H1 (cell line): ENCODE data around the gene GPSM1. TPM values are rescaled to one million over a fixed set of nuclear protein-coding genes. Genes with fewer than 3 reads are reported as not detected.

Source experiments
- CTCF ChIA-PET: fragments of 300-600 bp; sonication (Branson Sonifier 250); formaldehyde crosslinking; loops from one replicate; lab custom pipeline; 2021; ENCODE audit not compliant: partially characterized antibody; lab: Charles Lee
- POLR2A ChIA-PET: fragments of 300-600 bp; sonication (Branson Sonifier 250); formaldehyde crosslinking; loops from one replicate; lab custom pipeline; 2021; ENCODE audit warnings: inconsistent platforms; ENCODE audit not compliant: partially characterized antibody; lab: Charles Lee
- DNase-seq, 2 experiments: peaks; one replicate each; pipeline versions ENCODE4 v3.0.0 to v3.0.0-alpha.2; 2010 to 2022; ENCODE audit warnings: low spot score in 2 of 2, low read depth in 1 of 2, mixed read lengths in 1 of 2
- FAIRE-seq: peaks from 2 replicates; lab custom pipeline; 2011; peaks lifted over from hg19 to GRCh38; lab: Jason Lieb, UNC
- H2AFZ ChIP-seq: 2 replicates; pipeline ENCODE4 v1.8.1; 2012; ENCODE audit warnings: low read length, inconsistent platforms
- H2AK5ac ChIP-seq: 2 replicates; pipeline ENCODE4 v1.6.1; 2013; ENCODE audit warnings: low read depth, low read length
- H2BK120ac ChIP-seq: replicated peaks from 2 replicates; pipeline ENCODE3; 2013; ENCODE audit warnings: low read depth, low read length, inconsistent platforms
- H2BK12ac ChIP-seq: 2 replicates; pipeline ENCODE4 v1.6.1; 2013; ENCODE audit warnings: low read depth, low read length
- H2BK15ac ChIP-seq: 2 replicates; pipeline ENCODE4 v1.6.1; 2013; ENCODE audit warnings: low read length
- H2BK20ac ChIP-seq: 2 replicates; pipeline ENCODE4 v1.6.1; 2013; ENCODE audit warnings: low read length
- H2BK5ac ChIP-seq: 2 replicates; pipeline ENCODE4 v1.6.1; 2013; ENCODE audit warnings: low read depth, low read length
- H3K14ac ChIP-seq: 2 replicates; pipeline ENCODE4 v1.6.1; 2013; ENCODE audit warnings: inconsistent platforms; ENCODE audit not compliant: insufficient read length
- H3K18ac ChIP-seq: 2 replicates; pipeline ENCODE4 v1.6.1; 2013; ENCODE audit warnings: low read length; ENCODE audit errors: extremely low read depth
- H3K23ac ChIP-seq: 2 replicates; pipeline ENCODE4 v1.6.1; 2013; ENCODE audit warnings: inconsistent platforms; ENCODE audit not compliant: insufficient read length
- H3K23me2 ChIP-seq: 2 replicates; pipeline ENCODE4 v1.6.1; 2013; ENCODE audit warnings: low read depth, low read length
- H3K27ac ChIP-seq: 2 replicates; pipeline ENCODE4 v1.6.1; 2011; ENCODE audit warnings: low read depth, low read length, inconsistent platforms
- H3K27me3 ChIP-seq, 4 experiments: replicated peaks in 1 of 4; 1 replicate in 1 of 4; 2 replicates in 3 of 4; pipeline versions ENCODE4 v1.6.1 to v1.8.1; 2011 to 2013; ENCODE audit warnings: low read length in 3 of 4, mild to moderate bottlenecking in 3 of 4, inconsistent platforms in 2 of 4, mixed read lengths in 2 of 4, moderate library complexity in 1 of 4; ENCODE audit not compliant: control insufficient read depth in 3 of 4, insufficient read depth in 3 of 4; ENCODE audit errors: extremely low read depth in 1 of 4
- H3K36me3 ChIP-seq, 4 experiments: 2 replicates each; pipeline versions ENCODE4 v1.6.1 to v1.8.1; 2011 to 2013; ENCODE audit warnings: mild to moderate bottlenecking in 4 of 4, low read length in 3 of 4, moderate library complexity in 2 of 4, control low read depth in 1 of 4, inconsistent platforms in 1 of 4; ENCODE audit not compliant: insufficient read depth in 4 of 4, control insufficient read depth in 2 of 4
- H3K4ac ChIP-seq: replicated peaks from 2 replicates; pipeline ENCODE3; 2013; ENCODE audit warnings: low read length, low read depth, mixed read lengths, inconsistent platforms; ENCODE audit not compliant: insufficient read length
- H3K4me1 ChIP-seq, 4 experiments: replicated peaks in 1 of 4; 1 replicate in 1 of 4; 2 replicates in 3 of 4; pipeline versions ENCODE4 v1.6.1 to v1.8.1; 2011 to 2013; ENCODE audit warnings: low read length in 3 of 4, inconsistent platforms in 2 of 4, mixed read lengths in 1 of 4; ENCODE audit not compliant: insufficient read depth in 4 of 4, control insufficient read depth in 3 of 4
- H3K4me2 ChIP-seq, 2 experiments: 2 replicates each; pipeline versions ENCODE4 v1.6.1 to v1.8.1; 2011 to 2013; ENCODE audit warnings: low read depth in 2 of 2, low read length in 2 of 2, control low read depth in 1 of 2, inconsistent platforms in 1 of 2, mild to moderate bottlenecking in 1 of 2; ENCODE audit not compliant: insufficient read depth in 1 of 2
- H3K4me3 ChIP-seq, 4 experiments: fragments of 200-600, 300-600 bp in 1 of 4; sonication (generic), shearing (Covaris generic), sonication (Bioruptor Twin) in 1 of 4; 2 replicates each; pipeline versions ENCODE4 v1.5.1 to v1.8.1; 2011 to 2016; ENCODE audit warnings: low read length in 4 of 4, low read depth in 3 of 4, control low read depth in 2 of 4, inconsistent platforms in 2 of 4, mild to moderate bottlenecking in 2 of 4, mixed read lengths in 1 of 4, moderate library complexity in 1 of 4; ENCODE audit not compliant: insufficient read depth in 2 of 4; ENCODE audit errors: extremely low read depth in 1 of 4
- H3K56ac ChIP-seq: replicated peaks from 2 replicates; pipeline ENCODE3; 2013; ENCODE audit warnings: low read depth, mild to moderate bottlenecking, mixed read lengths, low read length, inconsistent platforms; ENCODE audit not compliant: insufficient read length
- H3K79me1 ChIP-seq: 2 replicates; pipeline ENCODE4 v1.6.1; 2013; ENCODE audit warnings: low read depth, low read length, control low read depth
- H3K79me2 ChIP-seq, 2 experiments: 2 replicates each; pipeline versions ENCODE4 v1.6.1 to v1.8.1; 2012 to 2013; ENCODE audit warnings: low read length in 2 of 2, mild to moderate bottlenecking in 2 of 2, inconsistent platforms in 1 of 2; ENCODE audit not compliant: insufficient read depth in 2 of 2, control insufficient read depth in 1 of 2
- H3K9ac ChIP-seq, 4 experiments: replicated peaks in 1 of 4; 1 replicate in 1 of 4; 2 replicates in 3 of 4; pipeline versions ENCODE4 v1.6.1 to v1.8.1; 2011 to 2013; ENCODE audit warnings: low read depth in 3 of 4, low read length in 3 of 4, control low read depth in 2 of 4, mild to moderate bottlenecking in 2 of 4, moderate library complexity in 2 of 4, inconsistent platforms in 1 of 4; ENCODE audit errors: extremely low read depth in 1 of 4
- H3K9me3 ChIP-seq, 2 experiments: 2 replicates each; pipeline versions ENCODE4 v1.6.1 to v1.8.1; 2012 to 2013; ENCODE audit warnings: mild to moderate bottlenecking in 2 of 2, moderate library complexity in 2 of 2, control low read depth in 1 of 2, inconsistent platforms in 1 of 2, low read depth in 1 of 2, low read length in 1 of 2, mixed read lengths in 1 of 2; ENCODE audit not compliant: insufficient read depth in 2 of 2
- H4K20me1 ChIP-seq, 2 experiments: replicated peaks in 1 of 2; 2 replicates each; pipeline versions ENCODE3 to v1.8.1; 2011 to 2013; ENCODE audit warnings: inconsistent platforms in 2 of 2, low read length in 2 of 2, mild to moderate bottlenecking in 1 of 2; ENCODE audit not compliant: insufficient read depth in 2 of 2, control insufficient read depth in 1 of 2
- H4K5ac ChIP-seq: 2 replicates; pipeline ENCODE4 v1.6.1; 2013; ENCODE audit warnings: low read length, low read depth, mixed read lengths, inconsistent platforms; ENCODE audit not compliant: insufficient read length
- H4K8ac ChIP-seq: 2 replicates; pipeline ENCODE4 v1.8.0; 2013; ENCODE audit warnings: mild to moderate bottlenecking, moderate library complexity, low read length, inconsistent platforms; ENCODE audit not compliant: insufficient read depth; ENCODE audit errors: extremely low read depth
- H4K91ac ChIP-seq: replicated peaks from 2 replicates; pipeline ENCODE3; 2013; ENCODE audit warnings: low read length, mixed read lengths, inconsistent platforms; ENCODE audit not compliant: insufficient read length
- EZH2 ChIP-seq: fragments of 200-600 bp; sonication (generic); IDR thresholded peaks from 2 replicates; pipeline ENCODE4 v1.7.1; 2012; ENCODE audit warnings: low read depth, mild to moderate bottlenecking, moderate library complexity, low read length, inconsistent platforms; ENCODE audit not compliant: severe bottlenecking
- HDAC6 ChIP-seq: IDR thresholded peaks from one replicate; pipeline ENCODE4 v1.7.1; 2012; ENCODE audit warnings: low read depth, mild to moderate bottlenecking, inconsistent platforms, low read length, moderate library complexity
- KDM4A ChIP-seq: IDR thresholded peaks from one replicate; pipeline ENCODE4 v1.7.1; 2012; ENCODE audit warnings: low read depth, mild to moderate bottlenecking, moderate library complexity, low read length, inconsistent platforms; ENCODE audit not compliant: severe bottlenecking
- TEAD4 ChIP-seq: IDR thresholded peaks from 2 replicates; pipeline ENCODE4 v1.6.1; 2012; ENCODE audit warnings: low read depth, low read length, inconsistent platforms, mixed read lengths
- WGBS, 2 experiments: shearing (Covaris generic) in 1 of 2; methylation state at CpG; one replicate each; pipeline versions ENCODE4 v1.1.6 to v1.1.7; 2013 to 2015; ENCODE audit warnings: low lambda C conversion rate in 2 of 2, mixed read lengths in 2 of 2, inconsistent platforms in 1 of 2, low coverage in 1 of 2, missing lambda C conversion rate in 1 of 2; ENCODE audit not compliant: insufficient replicate concordance in 2 of 2, insufficient coverage in 1 of 2, insufficient read length in 1 of 2; ENCODE audit errors: extremely low coverage in 1 of 2, missing lambda C conversion rate in 1 of 2; 5-methylcytosine and 5-hydroxymethylcytosine counted together
- polyA plus RNA-seq, 7 experiments: library from polyadenylated mRNA; depleted of rRNA in 3 of 7; stranded (reverse) in 5 of 7; unstranded in 2 of 7; fragments of >200 nt in 5 of 7; fragments of 200-250 nt in 2 of 7; gene quantifications; 1 replicate in 5 of 7; 2 replicates in 1 of 7; 4 replicates in 1 of 7; pipeline versions ENCODE4 v1.2.1 to v1.2.3, GENCODE V29; 2011 to 2013; ENCODE audit warnings: missing spikeins in 2 of 7, mixed read lengths in 2 of 7
- total RNA-seq: library from RNA; stranded (reverse); fragmentation: NEBNext Ultra II Directional; extraction: Animal tissue kit (Norgen Biotek cat#: 25700); gene quantifications from 2 replicates; pipeline ENCODE4 v1.2.1, GENCODE V29; 2021

The GPSM1 gene
- total and polyA plus RNA-seq, 2 of the 8 experiments (the other 6 are each of a cell fraction or from before 2014, with no cell fraction given), result 12.8 to 18.0 TPM

GRCh38 chr9:136309806-136310220 is 17.5 kb upstream of the GPSM1 start:
- H3K14ac ChIP-seq, result peak overlapping the region; percentile 77
- ChIA-PET POLR2A (no interaction called here), CTCF (interaction anchor here (0.6 to 2.7 kb wide), 2 partner anchors 28 to 44 kb away, joined by 3 to 8 read pairs; no protein-coding TSS in a partner anchor)
- peaks cover 0 to 20% of the 10 kb centered on the region in 2 experiments for H4K20me1 ChIP-seq
- 0 out of 7 replicates have a peak, but pooled peaks cover 0 to 3% (median 0%) of the 10 kb centered on the region in 4 experiments for H3K4me1 ChIP-seq
- peak overlapping the region; percentile 61 for H2BK5ac ChIP-seq
- peak overlapping the region; percentile 20 for H3K23ac ChIP-seq
- no peaks in the 10 kb centered on the region for H3K79me2 ChIP-seq
- no peaks in the 10 kb centered on the region; a peak in 1 of 8 replicates for H3K36me3 ChIP-seq
- H3K23me2 ChIP-seq, result peaks cover 25% of the 10 kb centered on the region
- H3K9me3 ChIP-seq, result peaks cover 1 to 3% of the 10 kb centered on the region in 2 experiments; a peak in 2 of 4 replicates
- no peak overlapping the region for H4K8ac ChIP-seq
- DNase-seq (no peak), FAIRE-seq (no peak)
- H4K91ac ChIP-seq, result peak overlapping the region; percentile 54
- H3K4me2 ChIP-seq, result no peak overlapping the region
- no peaks in the 10 kb centered on the region; the same call in 1 of the 2 replicates for H3K79me1 ChIP-seq
- H3K18ac ChIP-seq, result no peak overlapping the region
- H2AFZ ChIP-seq, result no peak overlapping the region
- H3K4ac ChIP-seq, result peak overlapping the region; percentile 85
- H3K4me3 ChIP-seq, result no peak overlapping the region
- TF ChIP-seq HDAC6 (peak; percentile 34), KDM4A (no peak), TEAD4 (no peak), EZH2 (no peak)
- H4K5ac ChIP-seq, result no peak overlapping the region
- no peak overlapping the region for H3K27ac ChIP-seq
- H3K56ac ChIP-seq, result peak overlapping the region; percentile 82
- H2BK15ac ChIP-seq, result peak overlapping the region; percentile 50
- H2BK12ac ChIP-seq, result peak overlapping the region; percentile 64; the same call in 1 of the 2 replicates
- H2BK120ac ChIP-seq, result peak overlapping the region; percentile 43
- no peak overlapping the region for H3K9ac ChIP-seq
- 93% methylated on average over 5 of the region's 5 CpGs; no CpG with 5 or more reads in 1 of the 2 experiments for WGBS, 2 experiments
- no peak overlapping the region for H2BK20ac ChIP-seq
- peak overlapping the region; percentile 99 for H2AK5ac ChIP-seq
- H3K27me3 ChIP-seq, result no peaks in the 10 kb centered on the region; a peak in 1 of 7 replicates
